Mesendoderm (in vitro differentiated cells): Measurements from ENCODE around the gene ITPR3.

Experiments used
- DNase-seq: peaks from one replicate; pipeline ENCODE4 v3.0.0; 2013
- H2AK5ac ChIP-seq: 2 replicates; pipeline ENCODE4 v1.6.1; 2013; ENCODE audit warnings: low read length, inconsistent platforms
- H2BK120ac ChIP-seq: 2 replicates; pipeline ENCODE4 v1.6.1; 2013; ENCODE audit warnings: low read depth, mild to moderate bottlenecking, low read length, moderate library complexity, mixed read lengths
- H2BK15ac ChIP-seq: replicated peaks from 2 replicates; pipeline ENCODE4 v1.6.1; 2013; ENCODE audit warnings: low read depth, mild to moderate bottlenecking, moderate library complexity
- H2BK5ac ChIP-seq: 2 replicates; pipeline ENCODE4 v1.6.1; 2013; ENCODE audit warnings: low read length, inconsistent platforms
- H3K18ac ChIP-seq: 2 replicates; pipeline ENCODE4 v1.6.1; 2013; ENCODE audit warnings: mild to moderate bottlenecking, low read length, mixed read lengths
- H3K23ac ChIP-seq: one replicate; pipeline ENCODE4 v1.6.1; 2013; ENCODE audit warnings: low read length
- H3K27ac ChIP-seq: 2 replicates; pipeline ENCODE4 v1.5.1; 2013; ENCODE audit warnings: low read depth, mild to moderate bottlenecking, inconsistent platforms, low read length, moderate library complexity
- H3K27me3 ChIP-seq: 2 replicates; pipeline ENCODE4 v1.6.1; 2013; ENCODE audit warnings: low read length, control low read depth, mild to moderate bottlenecking, inconsistent platforms; ENCODE audit not compliant: insufficient read depth, poor library complexity
- H3K36me3 ChIP-seq: 2 replicates; pipeline ENCODE4 v1.6.1; 2013; ENCODE audit warnings: low read length, inconsistent platforms; ENCODE audit not compliant: control insufficient read depth, insufficient read depth
- H3K4ac ChIP-seq: one replicate; pipeline ENCODE4 v1.6.1; 2013; ENCODE audit warnings: low read depth, mild to moderate bottlenecking, low read length, moderate library complexity
- H3K4me1 ChIP-seq: 2 replicates; pipeline ENCODE4 v1.6.1; 2013; ENCODE audit warnings: low read depth, low read length, inconsistent platforms; ENCODE audit not compliant: control insufficient read depth
- H3K4me2 ChIP-seq: 2 replicates; pipeline ENCODE4 v1.6.1; 2013; ENCODE audit warnings: low read length
- H3K4me3 ChIP-seq: 2 replicates; pipeline ENCODE4 v1.5.1; 2013; ENCODE audit warnings: mild to moderate bottlenecking, low read length
- H3K56ac ChIP-seq: one replicate; pipeline ENCODE4 v1.6.1; 2013; ENCODE audit warnings: low read length
- H3K79me1 ChIP-seq: 2 replicates; pipeline ENCODE4 v1.6.1; 2013; ENCODE audit warnings: low read length, inconsistent platforms
- H3K79me2 ChIP-seq: 2 replicates; pipeline ENCODE4 v1.6.1; 2013; ENCODE audit warnings: mild to moderate bottlenecking, low read length; ENCODE audit not compliant: control insufficient read depth, insufficient read depth
- H3K9ac ChIP-seq: 2 replicates; pipeline ENCODE4 v1.6.1; 2013; ENCODE audit warnings: low read length, inconsistent platforms
- H4K5ac ChIP-seq: one replicate; pipeline ENCODE4 v1.6.1; 2013; ENCODE audit warnings: low read length
- H4K8ac ChIP-seq: one replicate; pipeline ENCODE4 v1.6.1; 2013; ENCODE audit warnings: low read depth, mild to moderate bottlenecking, control low read depth, low read length, moderate library complexity
- WGBS: extraction: QIAGEN DNeasy Blood & Tissue Kit; methylation state at CpG from one replicate; pipeline ENCODE4 v1.1.7; 2013; ENCODE audit warnings: low lambda C conversion rate, missing lambda C conversion rate; ENCODE audit not compliant: insufficient coverage; ENCODE audit errors: extremely low coverage; 5-methylcytosine and 5-hydroxymethylcytosine counted together

Gene ITPR3

GRCh38 chr6:33658982-33659689 is 38.0 kb downstream of the ITPR3 start:
- H3K18ac ChIP-seq: no peak overlapping the region
- H2BK5ac ChIP-seq: no peak overlapping the region
- no peak overlapping the region for H3K4me3 ChIP-seq
- no peaks in the 10 kb centered on the region for H3K27me3 ChIP-seq
- no peak overlapping the region for H2BK15ac ChIP-seq
- H4K5ac ChIP-seq: no peak overlapping the region
- WGBS: no CpG with 5 or more reads among the region's 16 CpGs
- no peak overlapping the region for H3K56ac ChIP-seq
- no peak overlapping the region for H2BK120ac ChIP-seq
- H4K8ac ChIP-seq: no peak overlapping the region
- no peaks in the 10 kb centered on the region for H3K36me3 ChIP-seq
- no peak overlapping the region for H3K4me2 ChIP-seq
- no peak overlapping the region for H3K27ac ChIP-seq
- no peaks in the 10 kb centered on the region for H3K79me1 ChIP-seq
- H3K4ac ChIP-seq: no peak overlapping the region
- H3K9ac ChIP-seq: no peak overlapping the region
- H3K4me1 ChIP-seq: no peaks in the 10 kb centered on the region
- no peaks in the 10 kb centered on the region for H3K79me2 ChIP-seq
- H3K23ac ChIP-seq: no peak overlapping the region
- H2AK5ac ChIP-seq: no peak overlapping the region
- no peak for DNase-seq

GRCh38 chr6:33659986-33660385 is 38.9 kb downstream of the ITPR3 start:
- Histone ChIP-seq H3K56ac (no peak overlapping the region), H3K4me1 (no peaks in the 10 kb centered on the region), H3K79me1 (no peaks in the 10 kb centered on the region), H3K27me3 (no peaks in the 10 kb centered on the region), H3K4me2 (no peak overlapping the region), H4K5ac (no peak overlapping the region), H3K36me3 (no peaks in the 10 kb centered on the region), H2AK5ac (no peak overlapping the region), H2BK5ac (no peak overlapping the region), H2BK15ac (no peak overlapping the region), H3K27ac (no peak overlapping the region), H3K4ac (no peak overlapping the region), H2BK120ac (no peak overlapping the region), H3K18ac (no peak overlapping the region), H3K23ac (no peak overlapping the region), H3K4me3 (no peak overlapping the region), H4K8ac (no peak overlapping the region), H3K9ac (no peak overlapping the region), H3K79me2 (no peaks in the 10 kb centered on the region)
- WGBS: no CpG with 5 or more reads among the region's 6 CpGs
- DNase-seq: no peak

- H3K4me1 ChIP-seq: no peaks in the 10 kb centered on the region
- no peak overlapping the region for H3K4ac ChIP-seq
- no peak overlapping the region for H4K5ac ChIP-seq
- no peaks in the 10 kb centered on the region for H3K27me3 ChIP-seq
- no peaks in the 10 kb centered on the region for H3K79me2 ChIP-seq
- H2BK5ac ChIP-seq: no peak overlapping the region
- no peak overlapping the region for H3K27ac ChIP-seq
- H3K9ac ChIP-seq: no peak overlapping the region
- DNase-seq: no peak
- H2BK120ac ChIP-seq: no peak overlapping the region
- no CpG with 5 or more reads among the region's 10 CpGs for WGBS
- H3K4me3 ChIP-seq: no peak overlapping the region
- no peak overlapping the region for H3K4me2 ChIP-seq
- no peak overlapping the region for H2BK15ac ChIP-seq
- no peaks in the 10 kb centered on the region for H3K36me3 ChIP-seq
- no peak overlapping the region for H3K56ac ChIP-seq
- no peak overlapping the region for H4K8ac ChIP-seq
- no peak overlapping the region for H2AK5ac ChIP-seq
- H3K79me1 ChIP-seq: no peaks in the 10 kb centered on the region
- no peak overlapping the region for H3K18ac ChIP-seq
- H3K23ac ChIP-seq: no peak overlapping the region
These were observed 40.1 kb downstream of the ITPR3 start for GRCh38 chr6:33661106-33661838.

GRCh38 chr6:33662318-33662717 is 41.2 kb downstream of the ITPR3 start:
- H3K4me1 ChIP-seq: no peaks in the 10 kb centered on the region
- H3K9ac ChIP-seq: no peak overlapping the region
- no peak overlapping the region for H3K23ac ChIP-seq
- H3K79me2 ChIP-seq: no peaks in the 10 kb centered on the region
- H3K4me2 ChIP-seq: no peak overlapping the region
- H4K5ac ChIP-seq: no peak overlapping the region
- no peak overlapping the region for H2BK15ac ChIP-seq
- H2BK5ac ChIP-seq: no peak overlapping the region
- no peak overlapping the region for H4K8ac ChIP-seq
- H2AK5ac ChIP-seq: no peak overlapping the region
- no peaks in the 10 kb centered on the region for H3K27me3 ChIP-seq
- H2BK120ac ChIP-seq: no peak overlapping the region
- no peak overlapping the region for H3K56ac ChIP-seq
- H3K36me3 ChIP-seq: no peaks in the 10 kb centered on the region
- DNase-seq: no peak
- no CpG with 5 or more reads among the region's 11 CpGs for WGBS
- no peak overlapping the region for H3K4ac ChIP-seq
- H3K27ac ChIP-seq: no peak overlapping the region
- no peak overlapping the region for H3K4me3 ChIP-seq
- H3K18ac ChIP-seq: no peak overlapping the region
- H3K79me1 ChIP-seq: no peaks in the 10 kb centered on the region

GRCh38 chr6:33663028-33663427 is 41.9 kb downstream of the ITPR3 start:
- Histone ChIP-seq H3K27ac (no peak overlapping the region), H3K79me2 (no peaks in the 10 kb centered on the region), H3K79me1 (no peaks in the 10 kb centered on the region), H2BK120ac (no peak overlapping the region), H4K8ac (no peak overlapping the region), H3K4me1 (no peaks in the 10 kb centered on the region), H3K9ac (no peak overlapping the region), H3K23ac (no peak overlapping the region), H2BK15ac (no peak overlapping the region), H3K18ac (no peak overlapping the region), H3K27me3 (no peaks in the 10 kb centered on the region), H4K5ac (no peak overlapping the region), H3K4me2 (no peak overlapping the region), H3K4ac (no peak overlapping the region), H3K4me3 (no peak overlapping the region), H3K56ac (no peak overlapping the region), H3K36me3 (no peaks in the 10 kb centered on the region), H2BK5ac (no peak overlapping the region), H2AK5ac (no peak overlapping the region)
- WGBS: no CpG with 5 or more reads among the region's 5 CpGs
- no peak for DNase-seq
